SK-N-SH (cell line): Measurements from ENCODE around the gene TMEM41A.

Experiments used
- EP300 ChIP-seq, 2 experiments: IDR thresholded peaks; 2 replicates each; pipeline versions ENCODE4 v1.4.0 to v1.6.1; 2012; ENCODE audit warnings: borderline replicate concordance in 1 of 2, low read depth in 1 of 2, low read length in 1 of 2
- EZH2phosphoT487 ChIP-seq: fragments of 200-600 bp; sonication (generic); IDR thresholded peaks from 2 replicates; pipeline ENCODE4 v1.6.1; 2017; ENCODE audit warnings: low read depth, mixed run types, mild to moderate bottlenecking, antibody characterized with exemption, moderate library complexity, borderline replicate concordance
- FOXM1 ChIP-seq: IDR thresholded peaks from 2 replicates; pipeline ENCODE4 v1.4.0; 2012; ENCODE audit warnings: low read depth, mild to moderate bottlenecking
- GABPA ChIP-seq: IDR thresholded peaks from 2 replicates; pipeline ENCODE4 v1.4.0; 2012; ENCODE audit warnings: low read depth, mild to moderate bottlenecking
- POLR2AphosphoS5 ChIP-seq: IDR thresholded peaks from 2 replicates; pipeline ENCODE4 v1.6.1; 2012; ENCODE audit warnings: low read depth, low read length
- RAD21 ChIP-seq: IDR thresholded peaks from 2 replicates; pipeline ENCODE4 v1.6.1; 2012; ENCODE audit warnings: mild to moderate bottlenecking, low read length
- SIN3A ChIP-seq: IDR thresholded peaks from 2 replicates; pipeline ENCODE4 v1.6.1; 2012; ENCODE audit warnings: low read depth, mild to moderate bottlenecking, low read length, moderate library complexity, borderline replicate concordance
- SMC3 ChIP-seq: IDR thresholded peaks from 2 replicates; pipeline ENCODE4 v1.6.1; 2012; ENCODE audit warnings: low read depth, low read length, improper control_type of control experiment
- TEAD4 ChIP-seq: IDR thresholded peaks from 2 replicates; pipeline ENCODE4 v1.4.0; 2012; ENCODE audit warnings: mild to moderate bottlenecking, borderline replicate concordance; ENCODE audit not compliant: insufficient read depth
- YY1 ChIP-seq: IDR thresholded peaks from 2 replicates; pipeline ENCODE4 v1.4.0; 2012; ENCODE audit warnings: low read depth, mild to moderate bottlenecking
- TF ChIP-seq, protein P1 (sequence below): fragments of 200-600 bp; sonication (generic); IDR thresholded peaks from 2 replicates; pipeline ENCODE4 v1.6.1; 2017; ENCODE audit warnings: antibody characterized with exemption, mild to moderate bottlenecking, moderate library complexity
- TF ChIP-seq, protein P2 (sequence below): IDR thresholded peaks from 2 replicates; pipeline ENCODE4; 2012
- TF ChIP-seq, protein P3 (sequence below): fragments of 150-350 bp; IDR thresholded peaks from 2 replicates; pipeline ENCODE4 v1.6.1; 2017; ENCODE audit warnings: antibody characterized with exemption, low read length, low read depth, borderline replicate concordance

DNA sequence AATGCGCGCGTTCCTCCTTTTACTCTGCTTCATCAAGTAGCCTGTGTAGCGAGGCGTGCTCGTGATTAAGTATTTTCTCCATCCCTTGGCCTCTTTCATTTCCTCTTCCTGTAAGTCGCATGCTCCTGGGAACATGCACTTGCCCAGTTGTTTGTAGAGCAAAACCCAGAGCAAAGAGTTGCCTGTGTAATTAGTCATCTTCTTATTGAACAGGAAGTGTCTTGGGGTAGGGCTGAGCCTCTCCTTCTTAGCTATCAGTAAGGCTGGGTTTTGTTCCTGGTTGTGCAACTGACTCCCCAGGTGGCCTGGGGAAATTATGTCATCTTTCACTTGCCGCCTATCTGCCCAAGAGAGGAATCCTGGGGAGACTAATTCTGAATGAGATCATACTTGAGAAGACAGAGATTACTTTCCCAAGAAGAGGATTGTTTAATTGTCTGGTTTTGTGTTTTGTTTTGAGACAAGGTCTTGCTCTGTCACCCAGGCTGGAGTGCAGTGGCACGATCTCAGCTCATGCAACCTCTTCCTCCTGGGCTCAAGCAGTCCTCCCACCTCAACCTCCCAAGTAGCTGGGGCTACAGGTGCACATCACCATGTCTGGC lies 38.6 kb upstream of the TMEM41A start:
- no peak for TF ChIP-seq FOXM1
- TF ChIP-seq TEAD4: no peak
- TF ChIP-seq RAD21: no peak
- TF ChIP-seq POLR2AphosphoS5: no peak
- TF ChIP-seq, protein P1, sequence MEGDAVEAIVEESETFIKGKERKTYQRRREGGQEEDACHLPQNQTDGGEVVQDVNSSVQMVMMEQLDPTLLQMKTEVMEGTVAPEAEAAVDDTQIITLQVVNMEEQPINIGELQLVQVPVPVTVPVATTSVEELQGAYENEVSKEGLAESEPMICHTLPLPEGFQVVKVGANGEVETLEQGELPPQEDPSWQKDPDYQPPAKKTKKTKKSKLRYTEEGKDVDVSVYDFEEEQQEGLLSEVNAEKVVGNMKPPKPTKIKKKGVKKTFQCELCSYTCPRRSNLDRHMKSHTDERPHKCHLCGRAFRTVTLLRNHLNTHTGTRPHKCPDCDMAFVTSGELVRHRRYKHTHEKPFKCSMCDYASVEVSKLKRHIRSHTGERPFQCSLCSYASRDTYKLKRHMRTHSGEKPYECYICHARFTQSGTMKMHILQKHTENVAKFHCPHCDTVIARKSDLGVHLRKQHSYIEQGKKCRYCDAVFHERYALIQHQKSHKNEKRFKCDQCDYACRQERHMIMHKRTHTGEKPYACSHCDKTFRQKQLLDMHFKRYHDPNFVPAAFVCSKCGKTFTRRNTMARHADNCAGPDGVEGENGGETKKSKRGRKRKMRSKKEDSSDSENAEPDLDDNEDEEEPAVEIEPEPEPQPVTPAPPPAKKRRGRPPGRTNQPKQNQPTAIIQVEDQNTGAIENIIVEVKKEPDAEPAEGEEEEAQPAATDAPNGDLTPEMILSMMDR: no peak
- TF ChIP-seq GABPA: no peak
- TF ChIP-seq EZH2phosphoT487: no peak
- TF ChIP-seq, protein P2, sequence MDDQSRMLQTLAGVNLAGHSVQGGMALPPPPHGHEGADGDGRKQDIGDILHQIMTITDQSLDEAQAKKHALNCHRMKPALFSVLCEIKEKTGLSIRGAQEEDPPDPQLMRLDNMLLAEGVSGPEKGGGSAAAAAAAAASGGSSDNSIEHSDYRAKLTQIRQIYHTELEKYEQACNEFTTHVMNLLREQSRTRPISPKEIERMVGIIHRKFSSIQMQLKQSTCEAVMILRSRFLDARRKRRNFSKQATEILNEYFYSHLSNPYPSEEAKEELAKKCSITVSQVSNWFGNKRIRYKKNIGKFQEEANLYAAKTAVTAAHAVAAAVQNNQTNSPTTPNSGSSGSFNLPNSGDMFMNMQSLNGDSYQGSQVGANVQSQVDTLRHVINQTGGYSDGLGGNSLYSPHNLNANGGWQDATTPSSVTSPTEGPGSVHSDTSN: no peak
- no peak for TF ChIP-seq YY1
- TF ChIP-seq EP300 (IDR thresholded peaks at IDR 0.05; ENCODE audit: borderline replicate concordance in 1 of 2, low read depth in 1 of 2, low read length in 1 of 2): no peak
- TF ChIP-seq, protein P3, sequence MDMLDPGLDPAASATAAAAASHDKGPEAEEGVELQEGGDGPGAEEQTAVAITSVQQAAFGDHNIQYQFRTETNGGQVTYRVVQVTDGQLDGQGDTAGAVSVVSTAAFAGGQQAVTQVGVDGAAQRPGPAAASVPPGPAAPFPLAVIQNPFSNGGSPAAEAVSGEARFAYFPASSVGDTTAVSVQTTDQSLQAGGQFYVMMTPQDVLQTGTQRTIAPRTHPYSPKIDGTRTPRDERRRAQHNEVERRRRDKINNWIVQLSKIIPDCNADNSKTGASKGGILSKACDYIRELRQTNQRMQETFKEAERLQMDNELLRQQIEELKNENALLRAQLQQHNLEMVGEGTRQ: no peak
- no peak for TF ChIP-seq SMC3
- no peak for TF ChIP-seq SIN3A
